GM06990 (cell line): ENCODE data around the gene FYB1.

ENCODE experiments used
- DNase-seq: peaks from one replicate; pipeline ENCODE4 v3.0.0-alpha.2; 2011; ENCODE audit not compliant: insufficient read length; ENCODE audit errors: extremely low read depth
- H3K27me3 ChIP-seq: replicated peaks from 2 replicates; pipeline ENCODE4 v1.6.0; 2011; ENCODE audit warnings: low read length; ENCODE audit not compliant: control insufficient read depth, insufficient read depth
- H3K36me3 ChIP-seq: 2 replicates; pipeline ENCODE4 v1.5.1; 2011; ENCODE audit warnings: low read length; ENCODE audit not compliant: control insufficient read depth, insufficient read depth
- H3K4me3 ChIP-seq: replicated peaks from 2 replicates; pipeline ENCODE4 v1.5.1; 2011; ENCODE audit warnings: low read depth, mild to moderate bottlenecking, control low read depth, low read length
- CTCF ChIP-seq: IDR thresholded peaks from 2 replicates; pipeline ENCODE4 v1.5.1; 2011; ENCODE audit warnings: low read length, control low read depth, mild to moderate bottlenecking, inconsistent platforms; ENCODE audit not compliant: insufficient read depth, poor library complexity, severe bottlenecking

Gene FYB1

GRCh38 chr5:39176759-39177630 is 42.4 kb downstream of the FYB1 start:
- no peak for DNase-seq
- H3K27me3 ChIP-seq: no peaks in the 10 kb centered on the region
- H3K36me3 ChIP-seq: no peaks in the 10 kb centered on the region
- no peak for TF ChIP-seq CTCF
- H3K4me3 ChIP-seq: no peak overlapping the region

- Histone ChIP-seq H3K27me3 (no peaks in the 10 kb centered on the region), H3K4me3 (no peak overlapping the region), H3K36me3 (no peaks in the 10 kb centered on the region)
- no peak for DNase-seq
- TF ChIP-seq CTCF: no peak
Observed at GRCh38 chr5:39175273-39175955, 43.9 kb downstream of the FYB1 start.

- Histone ChIP-seq H3K36me3 (no peaks in the 10 kb centered on the region), H3K4me3 (no peak overlapping the region), H3K27me3 (no peaks in the 10 kb centered on the region)
- DNase-seq: no peak
- TF ChIP-seq CTCF: no peak
Observed at GRCh38 chr5:39173069-39173468, 46.3 kb downstream of the FYB1 start.

- Histone ChIP-seq H3K36me3 (no peaks in the 10 kb centered on the region), H3K4me3 (no peak overlapping the region), H3K27me3 (no peaks in the 10 kb centered on the region)
- no peak for DNase-seq
- TF ChIP-seq CTCF: no peak
Observed at GRCh38 chr5:39172593-39172992, 46.8 kb downstream of the FYB1 start.

GRCh38 chr5:39171647-39172046 is 47.7 kb downstream of the FYB1 start:
- Histone ChIP-seq H3K36me3 (no peaks in the 10 kb centered on the region), H3K4me3 (no peak overlapping the region), H3K27me3 (no peaks in the 10 kb centered on the region)
- no peak for DNase-seq
- no peak for TF ChIP-seq CTCF
